GM18511 (cell line): ENCODE measurements around the gene KCND3.

ENCODE experiments used
- ATAC-seq: cut with Tn5 transposase; IDR thresholded peaks from one replicate; pipeline ENCODE4 v1.9.1; 2021; ENCODE audit warnings: mild to moderate bottlenecking, moderate library complexity; ENCODE audit not compliant: unreplicated experiment

Gene KCND3

GRCh38 chr1:111959436-111959835 lies 30.0 kb downstream of the KCND3 start:
- no peak for ATAC-seq

DNA sequence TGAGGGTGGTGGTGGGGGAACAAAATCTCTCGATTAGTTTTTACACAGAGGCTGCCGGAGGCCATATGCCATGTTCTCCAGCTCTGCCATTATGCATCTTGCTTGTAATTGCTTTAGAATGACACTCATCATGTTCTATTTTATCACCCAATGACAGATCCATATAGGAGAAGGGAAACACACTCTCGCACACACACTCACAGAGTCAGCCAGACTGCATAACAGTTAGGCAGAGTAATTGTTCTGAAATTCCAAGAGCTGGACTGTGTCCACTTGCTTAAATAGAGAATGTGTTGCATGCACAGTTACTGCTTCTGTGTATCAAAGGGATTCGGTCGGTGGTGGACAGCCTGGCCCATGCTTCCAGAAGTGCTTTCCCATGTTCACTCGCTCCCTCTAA lies 30.6 kb downstream of the KCND3 start:
- no peak for ATAC-seq

- no peak for ATAC-seq
These were observed 31.4 kb downstream of the KCND3 start for GRCh38 chr1:111958075-111958474.

- no peak for ATAC-seq
These were observed 33.2 kb downstream of the KCND3 start for GRCh38 chr1:111956155-111956771.

- ATAC-seq = no peak
These were observed 33.7 kb downstream of the KCND3 start for GRCh38 chr1:111955755-111956154.

GRCh38 chr1:111953797-111954196 lies 35.7 kb downstream of the KCND3 start:
- no peak for ATAC-seq

GRCh38 chr1:111952125-111952657 lies 37.3 kb downstream of the KCND3 start:
- no peak for ATAC-seq

- ATAC-seq = no peak
These were observed 41.0 kb downstream of the KCND3 start for GRCh38 chr1:111948209-111949171.

GRCh38 chr1:111943846-111944749 lies 45.4 kb downstream of the KCND3 start:
- no peak for ATAC-seq

- no peak for ATAC-seq
These were observed 46.4 kb downstream of the KCND3 start for GRCh38 chr1:111943066-111943465.

- no peak for ATAC-seq
These were observed 50.9 kb downstream of the KCND3 start for GRCh38 chr1:111938536-111938935.

- ATAC-seq = no peak
These were observed 51.3 kb downstream of the KCND3 start for GRCh38 chr1:111938123-111938522.

DNA sequence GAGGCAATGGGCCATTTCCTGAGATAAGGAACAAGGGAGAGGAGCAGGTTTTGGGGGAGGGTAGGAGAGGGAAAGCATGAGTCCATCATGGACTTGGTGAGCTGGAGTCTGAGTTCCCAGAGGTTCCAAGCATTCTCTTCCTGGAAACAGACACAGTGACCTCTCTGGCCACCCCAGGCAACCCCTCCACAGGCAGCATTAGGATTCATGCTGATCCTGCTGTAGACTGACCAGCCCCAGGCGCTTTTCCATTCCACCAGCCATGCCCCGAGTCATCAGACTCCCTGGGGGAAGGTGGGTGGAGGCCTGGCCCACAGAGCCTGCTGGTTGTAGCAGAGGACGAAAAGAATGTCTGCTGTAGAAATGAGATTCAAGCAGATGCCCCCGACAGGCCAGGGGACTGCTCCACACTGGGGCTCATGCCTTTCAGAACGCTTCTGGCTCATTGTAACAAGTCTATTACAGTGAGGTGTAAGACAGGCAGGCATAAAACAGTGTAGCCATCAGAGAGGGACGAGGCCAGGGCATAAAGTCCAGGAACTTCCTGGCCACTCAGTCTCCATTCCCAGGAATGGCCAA lies 52.2 kb downstream of the KCND3 start:
- no peak for ATAC-seq

- no peak for ATAC-seq
These were observed 55.2 kb downstream of the KCND3 start for GRCh38 chr1:111934106-111934852.

- ATAC-seq = no peak
These were observed 59.1 kb downstream of the KCND3 start for GRCh38 chr1:111930356-111930755.

DNA sequence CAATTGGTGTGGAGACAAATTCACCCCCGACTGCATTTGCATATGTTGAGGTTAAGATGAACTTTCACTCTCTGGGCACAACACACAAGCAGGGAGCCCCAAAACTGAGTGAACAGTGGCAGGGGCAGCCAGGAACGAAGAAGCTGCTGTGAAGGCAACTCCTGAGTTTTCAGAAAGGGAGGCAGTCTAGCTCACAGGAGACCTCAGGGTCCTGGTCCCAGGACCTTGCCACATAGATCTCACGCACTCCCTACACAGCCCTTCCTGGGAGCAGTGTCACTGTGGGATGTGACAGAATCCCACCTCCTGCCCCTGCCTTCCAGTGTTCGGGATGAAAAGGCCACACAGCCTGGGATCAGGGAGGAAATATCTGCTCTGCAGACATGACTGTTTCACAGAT lies 60.9 kb downstream of the KCND3 start:
- no peak for ATAC-seq

DNA sequence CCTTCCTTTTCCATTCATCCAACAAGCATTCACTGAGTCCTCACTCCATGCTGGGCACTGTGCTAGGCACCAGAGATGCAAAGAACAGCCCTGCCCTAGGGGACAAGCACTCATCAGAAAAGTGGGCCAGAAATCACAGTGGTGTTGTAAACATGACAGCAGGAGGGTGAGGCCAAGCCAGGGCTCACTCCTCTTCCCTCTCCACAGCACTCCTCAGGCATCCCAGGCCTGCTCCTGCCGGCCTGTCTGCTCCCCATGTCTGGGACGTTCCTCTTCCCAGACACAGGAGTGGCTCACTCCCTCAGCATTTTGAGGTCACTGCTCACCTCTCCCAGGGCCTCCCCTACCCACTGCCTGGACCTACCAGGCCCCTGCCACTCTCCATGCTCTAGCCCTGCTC lies 61.8 kb downstream of the KCND3 start:
- ATAC-seq = no peak

- no peak for ATAC-seq
These were observed 64.7 kb downstream of the KCND3 start for GRCh38 chr1:111924786-111925185.

DNA sequence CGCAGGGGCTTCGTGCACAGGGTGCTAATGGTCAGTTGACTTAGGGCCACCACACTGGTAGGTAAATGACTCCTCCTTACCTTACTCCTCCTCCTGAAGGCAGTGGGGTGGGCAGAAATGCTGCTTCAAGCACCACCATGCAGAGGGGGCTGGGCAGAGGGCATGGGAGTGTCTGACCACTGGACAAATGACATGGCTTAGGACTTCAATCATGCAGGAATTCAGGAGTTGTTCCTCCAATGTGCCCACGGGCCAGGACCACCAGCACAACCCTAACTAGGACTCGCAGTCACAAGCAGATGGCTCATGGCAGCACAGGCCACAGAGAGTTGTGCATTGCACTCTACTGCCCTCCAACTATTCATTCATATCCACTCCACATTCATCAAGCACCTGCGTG lies 65.7 kb downstream of the KCND3 start:
- ATAC-seq = no peak

- ATAC-seq = no peak
These were observed 67.5 kb downstream of the KCND3 start for GRCh38 chr1:111921948-111922347.
